HepG2 (cell line): ENCODE data around the gene LRRC3. TPM values are rescaled to one million over a fixed set of nuclear protein-coding genes. Genes with fewer than 3 reads are reported as not detected.

Experiments
- CCAR2 ChIP-seq: fragments of 200-400 bp; formaldehyde crosslinking; optimal IDR thresholded peaks from 2 replicates; pipeline ENCODE3; 2018; ENCODE audit warnings: low read depth, mild to moderate bottlenecking, low read length, moderate library complexity
- GATAD1 ChIP-seq: IDR thresholded peaks from 2 replicates; pipeline ENCODE4 v1.6.1; 2016; ENCODE audit warnings: missing genetic modification reagents, missing compliant biosample characterization
- HNF1A ChIP-seq, 2 experiments: sonication (generic) in 1 of 2; formaldehyde crosslinking in 1 of 2; IDR thresholded peaks; 2 replicates each; pipeline versions ENCODE4 v1.4.0 to v1.6.1; 2016 to 2020; ENCODE audit warnings: borderline replicate concordance in 1 of 2, low read depth in 1 of 2, mild to moderate bottlenecking in 1 of 2, missing genetic modification reagents in 1 of 2
- LCORL ChIP-seq, 2 experiments: fragments of 450-650 bp in 1 of 2; sonication (generic) in 1 of 2; formaldehyde crosslinking in 1 of 2; IDR thresholded peaks; 2 replicates each; pipeline versions ENCODE4 v1.5.0 to v1.6.1; 2017 to 2020; ENCODE audit warnings: antibody characterized with exemption in 1 of 2, missing genetic modification reagents in 1 of 2
- LRRFIP1 ChIP-seq: sonication (generic); formaldehyde crosslinking; conservative IDR thresholded peaks from 2 replicates; pipeline ENCODE4 v1.4.0; 2020; ENCODE audit warnings: missing genetic modification reagents
- MED1 ChIP-seq: sonication (generic); formaldehyde crosslinking; IDR thresholded peaks from 2 replicates; pipeline ENCODE4 v1.4.0; 2020; ENCODE audit warnings: missing genetic modification reagents
- MEF2D ChIP-seq: sonication (generic); formaldehyde crosslinking; IDR thresholded peaks from 2 replicates; pipeline ENCODE4 v1.5.1; 2020; ENCODE audit warnings: mild to moderate bottlenecking, missing genetic modification reagents
- MNT ChIP-seq: fragments of 450-650 bp; IDR thresholded peaks from 2 replicates; pipeline ENCODE4 v1.6.1; 2016
- MTF2 ChIP-seq: sonication (generic); formaldehyde crosslinking; IDR thresholded peaks from 2 replicates; pipeline ENCODE4 v1.5.0; 2020; ENCODE audit warnings: missing genetic modification reagents, borderline replicate concordance
- MZF1 ChIP-seq: sonication (generic); formaldehyde crosslinking; IDR thresholded peaks from 2 replicates; pipeline ENCODE4 v1.8.1; 2023; ENCODE audit warnings: mild to moderate bottlenecking, missing genetic modification reagents, borderline replicate concordance
- SALL2 ChIP-seq: sonication (generic); formaldehyde crosslinking; IDR thresholded peaks from 2 replicates; pipeline ENCODE4 v1.8.1; 2023; ENCODE audit warnings: mild to moderate bottlenecking, missing genetic modification reagents, inconsistent platforms
- TCF7 ChIP-seq: sonication (generic); IDR thresholded peaks from 2 replicates; pipeline ENCODE4 v1.6.1; 2016; ENCODE audit warnings: antibody characterized with exemption, low read depth
- TFDP2 ChIP-seq: sonication (generic); formaldehyde crosslinking; IDR thresholded peaks from 2 replicates; pipeline ENCODE4 v1.4.0; 2020; ENCODE audit warnings: missing genetic modification reagents
- YY1 ChIP-seq: IDR thresholded peaks from 2 replicates; pipeline ENCODE4 v1.6.1; 2011; ENCODE audit warnings: low read length, low read depth, moderate library complexity, mild to moderate bottlenecking; ENCODE audit not compliant: insufficient read depth, insufficient replicate concordance
- ZFX ChIP-seq: sonication (generic); formaldehyde crosslinking; IDR thresholded peaks from 2 replicates; pipeline ENCODE4 v1.4.0; 2020; ENCODE audit warnings: mild to moderate bottlenecking, low read depth, missing genetic modification reagents, moderate library complexity
- ZFYVE20 ChIP-seq: sonication (generic); formaldehyde crosslinking; IDR thresholded peaks from 2 replicates; pipeline ENCODE4 v1.8.0; 2023; ENCODE audit warnings: low read depth, mild to moderate bottlenecking, moderate library complexity, missing genetic modification reagents, borderline replicate concordance
- ZNF160 ChIP-seq: sonication (generic); formaldehyde crosslinking; IDR thresholded peaks from 2 replicates; pipeline ENCODE4 v1.8.0; 2022; ENCODE audit warnings: mild to moderate bottlenecking, inconsistent platforms, missing genetic modification reagents
- ZNF180 ChIP-seq: sonication (generic); formaldehyde crosslinking; IDR thresholded peaks from 2 replicates; pipeline ENCODE4 v1.4.0; 2020; ENCODE audit warnings: low read depth, missing genetic modification reagents, borderline replicate concordance
- ZNF782 ChIP-seq: sonication (generic); formaldehyde crosslinking; IDR thresholded peaks from 2 replicates; pipeline ENCODE4 v1.4.0; 2020; ENCODE audit warnings: missing genetic modification reagents, mild to moderate bottlenecking, borderline replicate concordance
- ZNF879 ChIP-seq: sonication (generic); formaldehyde crosslinking; IDR thresholded peaks from 2 replicates; pipeline ENCODE4 v1.8.1; 2023; ENCODE audit warnings: missing genetic modification reagents
- polyA plus RNA-seq, 8 experiments: library from polyadenylated mRNA; depleted of rRNA in 3 of 8; stranded (reverse) in 7 of 8; unstranded in 1 of 8; fragments of >200 nt; fragmentation: Illumina TruSeq in 4 of 8; extraction: Trizol in 4 of 8; gene quantifications; 2 replicates each; pipeline versions ENCODE4 v1.2.1 to v1.2.3, GENCODE V29; 2011 to 2016; ENCODE audit warnings: low read depth in 4 of 8, missing spikeins in 1 of 8, mixed read lengths in 1 of 8; ENCODE audit not compliant: insufficient read depth in 1 of 8
- total RNA-seq, 5 experiments: library from RNA; depleted of rRNA; stranded (reverse); fragments of >200 nt; fragmentation: Illumina TruSeq; extraction: Trizol; gene quantifications; 2 replicates each; pipeline ENCODE4 v1.2.3, GENCODE V29; 2016; ENCODE audit warnings: low read depth in 1 of 5

The LRRC3 gene
- total and polyA plus RNA-seq, 2 of the 13 experiments (the other 11 are each of a cell fraction or from before 2014, with no cell fraction given): 4.8 to 16.5 TPM

GRCh38 chr21:44461464-44462001, 6.2 kb downstream of the LRRC3 start (continued):
- TF ChIP-seq HNF1A (IDR thresholded peaks at IDR 0.05; ENCODE audit: low read depth): no peak
- no peak for TF ChIP-seq HNF1A (CRISPR knock-in tag; IDR thresholded peaks at IDR 0.05; ENCODE audit: borderline replicate concordance)
- no peak for TF ChIP-seq TCF7
- no peak for TF ChIP-seq LCORL (IDR thresholded peaks at IDR 0.05)
- TF ChIP-seq LCORL (CRISPR knock-in tag; IDR thresholded peaks at IDR 0.05): no peak
- no peak for TF ChIP-seq TFDP2 (CRISPR knock-in tag)
- no peak for TF ChIP-seq MTF2
- TF ChIP-seq SALL2: no peak
- no peak for TF ChIP-seq ZNF879 (CRISPR knock-in tag)
- TF ChIP-seq ZFX: peak; percentile 42
- no peak for TF ChIP-seq MED1 (CRISPR knock-in tag)
- TF ChIP-seq ZNF782 (CRISPR knock-in tag): 0 out of 2 replicates have a peak, but pooled peaks have one; percentile 35
- TF ChIP-seq GATAD1 (CRISPR knock-in tag): no peak
- TF ChIP-seq ZFYVE20 (CRISPR knock-in tag): no peak
- TF ChIP-seq LRRFIP1 (CRISPR knock-in tag): no peak
- TF ChIP-seq YY1: peak; percentile 32
- no peak for TF ChIP-seq ZNF180
- TF ChIP-seq MEF2D (CRISPR knock-in tag): no peak
- no peak for TF ChIP-seq MZF1
- TF ChIP-seq MNT: no peak
- TF ChIP-seq CCAR2: no peak
- TF ChIP-seq ZNF160: no peak
